Erythroblast (primary cell): ENCODE measurements around the gene ANKRD16.

ENCODE experiments used
- GATA1 ChIP-seq: IDR thresholded peaks from 2 replicates; pipeline ENCODE4 v1.6.1; 2011; ENCODE audit warnings: low read depth, mild to moderate bottlenecking, control low read depth, low read length, moderate library complexity
- POLR2A ChIP-seq: IDR thresholded peaks from 2 replicates; pipeline ENCODE4 v1.6.1; 2011; ENCODE audit warnings: mild to moderate bottlenecking, low read length

GRCh38 chr10:5869156-5869555 is 20.5 kb downstream of the ANKRD16 start:
- TF ChIP-seq POLR2A = no peak
- TF ChIP-seq GATA1 = no peak
